ENCODE results near the gene DPYD. TPM values are rescaled to one million over a fixed set of nuclear protein-coding genes. Genes with fewer than 3 reads are reported as not detected.

The DPYD gene
- total and polyA plus RNA-seq, 2 donors from 2014 or later, result 4.9 to 41.6 TPM

- Histone ChIP-seq H3K9me3 (ENCODE audit: control insufficient read depth in 2 of 3, insufficient read depth in 1 of 3, low read length in 3 of 3) (no peaks in the 10 kb centered on the region), H3K27me3 (ENCODE audit: control insufficient read depth, insufficient read depth, low read length) (no peaks in the 10 kb centered on the region), H3K4me1 (ENCODE audit: control insufficient read depth in 2 of 3, insufficient read depth in 2 of 3, low read depth in 1 of 3, low read length in 3 of 3) (no peaks in the 10 kb centered on the region), H3K36me3 (ENCODE audit: control insufficient read depth in 2 of 3, insufficient read depth in 3 of 3, low read length in 3 of 3) (no peaks in the 10 kb centered on the region), H3K9ac (ENCODE audit: low read length in 3 of 3) (no peak overlapping the region), H3K27ac (ENCODE audit: low read depth in 2 of 2, low read length in 2 of 2) (no peak overlapping the region), H3K4me3 (ENCODE audit: low read length in 3 of 3) (no peak overlapping the region)
- intact Hi-C loops (cut with DNase I), result no loop called here
- TF ChIP-seq CTCF (IDR thresholded peaks at IDR 0.05; ENCODE audit: borderline replicate concordance, extremely low read depth, insufficient read depth), result no peak
- no peak for FAIRE-seq
- DNase-seq, result no peak
Observed at GRCh38 chr1:97603218-97603617, 317.6 kb downstream of the DPYD start.

- Histone ChIP-seq H3K4me3 (ENCODE audit: low read length in 3 of 3) (no peak overlapping the region), H3K36me3 (ENCODE audit: control insufficient read depth in 2 of 3, insufficient read depth in 3 of 3, low read length in 3 of 3) (no peaks in the 10 kb centered on the region), H3K9me3 (ENCODE audit: control insufficient read depth in 2 of 3, insufficient read depth in 1 of 3, low read length in 3 of 3) (no peaks in the 10 kb centered on the region), H3K27ac (ENCODE audit: low read depth in 2 of 2, low read length in 2 of 2) (no peak overlapping the region), H3K9ac (ENCODE audit: low read length in 3 of 3) (no peak overlapping the region), H3K27me3 (ENCODE audit: control insufficient read depth, insufficient read depth, low read length) (no peaks in the 10 kb centered on the region), H3K4me1 (ENCODE audit: control insufficient read depth in 2 of 3, insufficient read depth in 2 of 3, low read depth in 1 of 3, low read length in 3 of 3) (no peaks in the 10 kb centered on the region)
- DNase-seq, result no peak
- no peak for TF ChIP-seq CTCF (IDR thresholded peaks at IDR 0.05; ENCODE audit: borderline replicate concordance, extremely low read depth, insufficient read depth)
- no peak for FAIRE-seq
- intact Hi-C loops (cut with DNase I), result no loop called here
Observed at GRCh38 chr1:97599447-97599846, 321.4 kb downstream of the DPYD start.

- Histone ChIP-seq H3K4me3 (ENCODE audit: low read length in 3 of 3) (no peak overlapping the region), H3K36me3 (ENCODE audit: control insufficient read depth in 2 of 3, insufficient read depth in 3 of 3, low read length in 3 of 3) (no peaks in the 10 kb centered on the region), H3K9ac (ENCODE audit: low read length in 3 of 3) (no peak overlapping the region), H3K9me3 (ENCODE audit: control insufficient read depth in 2 of 3, insufficient read depth in 1 of 3, low read length in 3 of 3) (no peaks in the 10 kb centered on the region), H3K27ac (ENCODE audit: low read depth in 2 of 2, low read length in 2 of 2) (no peak overlapping the region), H3K4me1 (ENCODE audit: control insufficient read depth in 2 of 3, insufficient read depth in 2 of 3, low read depth in 1 of 3, low read length in 3 of 3) (no peaks in the 10 kb centered on the region), H3K27me3 (ENCODE audit: control insufficient read depth, insufficient read depth, low read length) (no peaks in the 10 kb centered on the region)
- no peak for TF ChIP-seq CTCF (IDR thresholded peaks at IDR 0.05; ENCODE audit: borderline replicate concordance, extremely low read depth, insufficient read depth)
- DNase-seq (no peak), FAIRE-seq (no peak)
- intact Hi-C loops (cut with DNase I), result no loop called here
Observed at GRCh38 chr1:97593192-97593591, 327.6 kb downstream of the DPYD start.

GRCh38 chr1:97588772-97589171, 332.1 kb downstream of the DPYD start:
- Histone ChIP-seq H3K9ac (ENCODE audit: low read length in 3 of 3) (no peak overlapping the region), H3K4me3 (ENCODE audit: low read length in 3 of 3) (no peak overlapping the region), H3K4me1 (ENCODE audit: control insufficient read depth in 2 of 3, insufficient read depth in 2 of 3, low read depth in 1 of 3, low read length in 3 of 3) (no peaks in the 10 kb centered on the region), H3K36me3 (ENCODE audit: control insufficient read depth in 2 of 3, insufficient read depth in 3 of 3, low read length in 3 of 3) (no peaks in the 10 kb centered on the region), H3K9me3 (ENCODE audit: control insufficient read depth in 2 of 3, insufficient read depth in 1 of 3, low read length in 3 of 3) (no peaks in the 10 kb centered on the region), H3K27me3 (ENCODE audit: control insufficient read depth, insufficient read depth, low read length) (no peaks in the 10 kb centered on the region), H3K27ac (ENCODE audit: low read depth in 2 of 2, low read length in 2 of 2) (no peak overlapping the region)
- no peak for FAIRE-seq
- no peak for DNase-seq
- no peak for TF ChIP-seq CTCF (IDR thresholded peaks at IDR 0.05; ENCODE audit: borderline replicate concordance, extremely low read depth, insufficient read depth)
- intact Hi-C loops (cut with DNase I), result no loop called here

Measured in kidney (tissue), 14 donors.